ENCODE results near the gene NAGPA.

DNA sequence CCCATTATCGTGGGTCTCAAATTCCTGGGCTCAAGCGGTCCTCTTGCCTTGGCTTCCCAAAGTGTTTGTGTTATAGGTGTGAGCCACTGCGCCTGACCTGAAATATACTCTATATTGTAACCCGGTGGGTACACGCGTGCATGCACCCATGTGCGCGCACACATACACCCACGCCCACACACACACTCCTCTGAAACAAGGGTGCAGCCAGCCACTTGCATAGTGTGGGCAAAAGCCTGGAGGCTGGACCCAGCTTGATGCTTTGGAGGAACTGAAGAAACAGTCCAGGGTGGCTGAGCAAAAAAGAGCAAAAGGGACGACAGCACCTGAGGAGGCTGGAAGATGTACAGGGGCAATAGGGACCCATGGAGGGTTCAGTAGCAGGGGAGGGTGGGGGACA lies 29.9 kb downstream of the NAGPA start:
- TF ChIP-seq SP1 (IDR thresholded peaks at IDR 0.05) (no peak), L3MBTL2 (conservative IDR thresholded peaks at IDR 0.05) (no peak), FOXK2 (IDR thresholded peaks at IDR 0.05) (no peak)
